HG03064 (cell line): ENCODE results near the gene MGAT1.
A peak's percentile ranks its signal among the peaks of the same experiment; 100 is the strongest.
"Not testable (repeated sequence)": the region's sequence is repeated elsewhere in the genome, so short reads cannot be mapped to it uniquely, and the experiment has no call there.

Source experiments
- ATAC-seq: cut with Tn5 transposase; IDR thresholded peaks from one replicate; pipeline ENCODE4 v1.9.1; 2021; ENCODE audit warnings: low read depth; ENCODE audit not compliant: unreplicated experiment

MGAT1 gene

GRCh38 chr5:180802325-180803180 lies at the start of gene MGAT1:
Gene MGAT1 (minus strand): TSS chr5:180802806. CDS start chr5:180792971, 9,835 bp downstream.
- peak; percentile 34 for ATAC-seq

DNA sequence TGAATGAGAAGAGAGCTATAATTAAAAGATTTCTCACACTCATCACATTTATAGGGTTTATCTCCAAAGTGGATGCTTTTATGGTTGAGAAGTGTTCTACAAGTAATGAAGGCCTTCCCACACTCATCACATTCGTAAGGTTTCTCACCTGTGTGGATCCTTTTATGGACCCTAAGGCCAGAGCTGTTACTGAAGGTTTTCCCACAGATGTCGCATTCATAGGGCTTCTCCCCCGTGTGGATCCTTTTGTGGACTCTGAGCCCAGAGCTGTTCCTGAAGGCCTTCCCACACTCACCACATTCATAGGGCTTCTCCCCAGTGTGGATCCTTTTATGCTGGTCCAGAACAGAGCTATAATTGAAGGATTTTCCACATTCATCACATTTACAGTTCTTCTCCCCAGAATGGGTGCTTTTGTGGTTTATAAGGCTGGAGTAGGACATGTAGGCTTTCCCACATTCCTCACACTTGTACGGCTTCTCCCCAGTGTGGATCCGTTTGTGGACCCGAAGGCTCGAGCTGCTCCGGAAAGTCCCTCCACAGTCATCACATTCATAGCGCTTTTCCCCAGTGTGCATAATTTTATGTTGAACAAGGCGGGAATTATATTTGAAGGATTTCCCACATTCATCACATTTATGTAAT lies 48.0 kb upstream of the MGAT1 start:
- no peak for ATAC-seq

GRCh38 chr5:180849827-180850226 lies 47.2 kb upstream of the MGAT1 start:
- no peak for ATAC-seq

DNA sequence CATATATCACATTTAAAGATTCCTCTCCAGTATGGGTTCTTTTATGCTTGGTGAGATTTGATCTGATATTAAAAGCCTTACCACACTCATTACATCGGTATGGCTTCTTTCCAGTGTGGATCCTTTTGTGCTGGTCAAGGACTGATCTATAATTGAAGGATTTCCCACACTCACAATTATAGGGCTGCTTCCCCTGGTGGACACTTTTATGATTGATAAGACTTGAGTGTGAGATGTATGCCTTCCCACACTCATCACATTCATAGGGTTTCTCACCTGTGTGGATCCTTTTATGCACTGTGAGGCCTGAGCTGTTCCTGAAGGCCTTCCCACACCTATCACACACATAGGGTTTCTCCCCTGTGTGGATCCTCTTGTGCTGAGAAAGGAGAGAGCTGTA lies 46.3 kb upstream of the MGAT1 start:
- no peak for ATAC-seq

DNA sequence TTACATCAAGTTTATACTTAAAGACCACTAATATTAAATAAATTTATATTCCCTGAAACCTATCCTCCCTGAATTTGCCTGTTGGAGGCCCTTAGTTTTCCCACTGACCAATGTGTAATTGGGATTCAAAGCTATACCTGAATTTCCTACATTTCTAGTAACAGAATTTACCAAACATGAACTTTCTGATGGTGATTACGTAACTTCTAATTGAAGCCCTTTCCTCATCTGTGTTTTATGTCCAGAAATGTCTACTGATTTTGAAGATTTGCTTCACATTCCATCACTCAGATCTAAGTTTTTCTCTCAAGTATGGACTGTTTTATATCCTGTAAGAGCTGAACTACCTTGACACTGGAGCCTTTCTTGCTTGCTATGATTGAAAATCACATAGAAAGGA lies 45.7 kb upstream of the MGAT1 start:
- ATAC-seq, result no peak

- no peak for ATAC-seq
Observed at GRCh38 chr5:180847026-180847425, 44.4 kb upstream of the MGAT1 start.

- no peak for ATAC-seq
Observed at GRCh38 chr5:180844858-180845257, 42.3 kb upstream of the MGAT1 start.

DNA sequence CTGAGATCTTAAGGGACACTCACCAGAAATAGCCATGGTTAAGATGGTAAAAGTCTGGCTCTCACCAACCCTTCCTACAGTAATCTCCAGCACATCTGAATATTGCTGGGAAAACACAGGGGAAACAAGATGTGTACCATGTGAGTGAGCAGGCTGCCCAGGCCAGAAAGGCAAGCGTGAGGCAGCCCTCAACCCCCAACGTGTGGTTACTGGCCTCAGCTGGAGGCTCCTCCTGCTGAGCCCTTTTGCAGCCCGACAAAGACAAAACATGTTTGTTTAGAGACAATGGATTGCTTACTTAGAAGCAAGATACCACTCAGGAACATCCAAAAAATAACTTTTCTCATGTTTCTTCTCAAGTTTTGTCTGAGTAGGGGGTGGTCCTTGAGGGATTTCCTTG lies 41.8 kb upstream of the MGAT1 start:
- no peak for ATAC-seq

DNA sequence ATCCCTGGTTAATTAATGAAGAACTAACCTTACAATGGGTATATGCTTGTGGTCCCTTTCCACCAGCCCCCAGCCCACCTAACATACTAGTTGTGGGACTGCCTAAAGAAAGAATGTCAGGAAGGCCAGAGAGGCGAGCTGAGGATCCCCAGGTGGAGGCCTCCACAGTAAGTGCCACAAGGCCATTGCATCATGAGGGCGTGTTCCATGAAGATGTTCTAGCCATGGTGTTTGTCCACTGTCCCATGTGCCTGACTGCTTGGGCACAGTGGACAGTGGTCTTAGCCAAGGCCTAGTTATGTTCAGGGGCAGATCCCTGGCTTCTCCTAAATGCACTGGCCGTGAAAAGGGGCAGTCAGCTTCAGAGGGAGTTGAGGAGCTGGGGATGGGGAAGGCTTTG lies 37.3 kb upstream of the MGAT1 start:
- ATAC-seq, result no peak

DNA sequence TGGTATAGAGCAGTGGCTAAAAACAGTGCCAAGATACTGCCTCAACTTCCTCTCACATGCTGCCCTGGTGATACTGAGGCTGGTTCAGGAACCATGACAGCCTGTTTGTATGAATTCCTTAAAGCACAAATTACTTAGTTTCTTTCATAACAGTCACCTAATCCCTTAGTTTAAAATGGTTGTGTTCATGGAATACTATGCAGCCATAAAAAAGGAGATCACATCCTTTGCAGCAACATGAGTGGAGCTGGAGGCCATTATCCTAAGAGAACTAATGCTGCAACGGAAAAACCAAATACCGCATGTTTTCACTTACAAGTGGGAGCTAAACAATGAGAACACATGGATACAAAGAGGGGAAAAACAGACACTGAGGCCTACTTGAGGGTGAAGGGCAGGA lies 36.6 kb upstream of the MGAT1 start:
- no peak for ATAC-seq

DNA sequence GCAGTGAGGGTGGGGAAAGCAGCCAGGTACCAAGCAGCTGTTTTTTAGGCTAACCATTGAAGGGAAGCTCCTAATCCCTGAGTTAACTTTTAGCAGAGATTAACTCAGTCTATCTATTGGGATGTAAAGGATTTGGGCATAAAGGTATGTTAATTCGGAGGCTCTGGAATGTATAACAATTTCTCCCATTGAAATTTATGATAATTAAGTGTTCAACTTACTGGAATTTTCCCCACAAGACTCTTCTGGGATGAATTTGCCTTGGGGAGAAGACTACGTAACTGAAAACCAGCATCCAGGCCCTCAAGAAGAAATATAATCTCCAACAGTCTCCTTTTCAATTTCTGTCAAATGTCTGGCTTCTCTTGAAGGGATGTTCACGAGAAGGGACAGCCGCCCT lies 34.9 kb upstream of the MGAT1 start:
- ATAC-seq, result no peak

DNA sequence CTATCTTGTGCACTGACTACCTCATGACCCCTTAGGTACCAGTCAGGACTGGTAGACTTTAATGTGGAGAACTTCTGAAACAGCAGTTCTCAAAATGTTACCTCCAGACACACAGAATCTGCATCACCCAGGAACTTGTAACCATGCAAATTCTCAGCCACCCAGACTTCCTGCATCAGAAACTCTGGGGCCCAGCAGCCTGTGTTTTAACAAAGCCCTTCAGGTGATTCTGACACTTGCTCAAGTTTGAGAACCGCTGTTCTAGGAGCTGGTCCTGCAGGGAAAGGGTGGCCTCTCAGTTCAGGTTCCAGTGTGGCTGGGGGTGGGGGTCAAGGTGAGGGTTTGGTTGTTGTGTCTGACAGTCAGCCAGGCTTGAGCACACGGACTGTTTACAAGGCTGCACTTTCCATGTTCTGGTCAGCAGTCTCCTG lies 30.0 kb upstream of the MGAT1 start:
- ATAC-seq, result peak; percentile 49

GRCh38 chr5:180831139-180832093 lies 28.8 kb upstream of the MGAT1 start:
- peak; percentile 62 for ATAC-seq

DNA sequence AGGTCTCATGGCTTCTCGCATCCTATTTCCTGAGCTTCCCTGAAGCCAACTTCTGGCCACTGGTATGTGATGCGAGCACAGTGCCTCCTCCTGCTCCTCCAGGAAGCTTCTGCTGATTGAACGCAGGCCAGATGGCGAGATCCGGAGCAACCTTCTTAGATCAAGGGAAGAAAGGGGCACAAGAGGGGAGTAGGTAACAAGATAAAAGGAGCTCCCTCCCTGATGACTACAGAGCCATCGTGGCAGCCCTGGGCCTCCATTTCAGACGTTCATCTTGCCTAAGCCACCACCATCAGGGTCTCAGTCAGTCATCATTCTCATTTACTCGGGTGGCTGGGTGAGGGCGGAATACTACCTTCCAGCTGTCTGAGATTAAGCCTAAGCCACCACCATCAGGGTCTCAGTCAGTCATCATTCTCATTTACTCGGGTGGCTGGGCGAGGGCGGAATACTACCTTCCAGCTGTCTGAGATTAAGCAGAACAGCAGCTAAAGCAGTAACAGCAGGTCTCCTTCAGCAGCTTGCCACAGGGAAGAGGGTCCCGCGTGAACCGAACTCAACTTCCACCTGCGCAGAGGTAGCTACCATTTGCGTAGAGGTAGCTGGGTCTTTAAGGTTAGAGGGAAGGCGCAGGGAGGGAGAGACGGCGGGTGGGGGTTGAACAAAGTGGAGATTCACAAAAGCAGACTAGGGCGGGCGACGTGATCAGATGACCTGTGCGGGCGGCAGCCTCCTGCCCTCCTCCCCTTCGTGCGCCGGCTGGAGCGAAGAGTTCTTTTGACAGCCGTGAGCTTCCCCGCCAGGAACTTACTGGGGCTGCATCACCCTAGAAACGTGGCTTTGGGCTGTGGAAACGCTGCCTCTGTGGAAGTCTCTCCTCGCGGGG lies 27.9 kb upstream of the MGAT1 start:
- ATAC-seq, result peak; percentile 38

- ATAC-seq, result no peak
Observed at GRCh38 chr5:180829726-180830125, 27.1 kb upstream of the MGAT1 start.

GRCh38 chr5:180828756-180829531 lies 26.3 kb upstream of the MGAT1 start:
- ATAC-seq, result not testable (repeated sequence)

DNA sequence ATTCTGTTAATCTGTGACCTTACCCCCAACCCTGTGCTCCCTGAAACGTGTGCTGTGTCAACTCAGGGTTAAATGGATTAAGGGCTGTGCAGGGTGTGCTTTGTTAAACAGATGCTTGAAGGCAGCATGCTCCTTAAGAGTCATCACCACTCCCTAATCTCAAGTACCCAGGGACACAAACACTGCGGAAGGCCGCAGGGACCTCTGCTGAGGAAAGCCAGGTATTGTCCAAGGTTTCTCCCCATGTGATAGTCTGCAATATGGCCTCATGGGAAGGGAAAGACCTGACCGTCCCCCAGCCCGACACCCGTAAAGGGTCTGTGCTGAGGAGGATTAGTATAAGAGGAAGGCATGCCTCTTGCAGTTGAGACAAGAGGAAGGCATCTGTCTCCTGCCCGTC lies 24.8 kb upstream of the MGAT1 start:
- ATAC-seq, result not testable (repeated sequence)

DNA sequence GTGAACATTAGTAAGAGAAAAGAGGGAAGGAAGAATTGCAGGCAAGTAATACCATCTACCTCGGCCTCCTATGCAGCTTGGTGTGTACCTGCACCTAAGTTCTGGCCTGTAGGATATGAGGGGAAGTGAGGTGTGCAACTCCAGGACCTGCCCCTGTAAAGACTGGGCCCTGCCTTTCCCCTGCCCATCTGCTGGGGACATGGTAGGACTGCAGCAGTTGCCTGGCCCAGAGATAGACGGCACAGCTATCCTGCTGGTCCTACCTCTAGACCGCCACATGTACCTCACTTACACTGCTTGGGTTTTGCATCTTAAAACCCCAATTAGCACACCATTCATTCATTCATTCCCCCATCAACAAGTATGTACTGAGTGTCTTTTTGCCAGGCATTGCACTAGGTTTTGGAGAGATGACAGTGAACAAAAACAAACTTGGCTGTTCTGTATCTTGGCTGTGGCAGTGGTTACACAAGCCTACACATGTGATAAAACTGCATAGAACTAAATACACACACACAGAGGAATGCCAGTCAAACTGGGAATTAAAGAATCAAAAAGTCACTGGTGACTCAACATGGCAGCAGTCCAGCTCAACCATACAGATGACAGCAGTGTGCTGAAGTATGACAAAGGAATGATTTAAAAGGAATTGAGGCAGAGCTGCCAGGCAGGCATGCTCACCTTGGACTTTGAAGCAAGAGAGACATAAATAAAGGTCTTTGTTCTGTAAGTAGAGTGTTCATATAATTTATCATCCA lies 23.3 kb upstream of the MGAT1 start:
- ATAC-seq, result no peak
